Mammary epithelial cell (primary cell): ENCODE data around the gene N4BP2.

ENCODE experiments used
- EZH2 ChIP-seq: IDR thresholded peaks from 2 replicates; pipeline ENCODE4 v1.6.1; 2012; ENCODE audit warnings: low read length, inconsistent platforms, borderline replicate concordance
- TF ChIP-seq, protein P1 (sequence below), 2 donors: IDR thresholded peaks in 1 of 2; conservative IDR thresholded peaks in 1 of 2; 2 replicates each; pipeline ENCODE4 v1.5.1; 2011 to 2012; ENCODE audit warnings: inconsistent platforms in 2 of 2, low read length in 2 of 2, mild to moderate bottlenecking in 2 of 2, control low read depth in 1 of 2, low read depth in 1 of 2; ENCODE audit not compliant: insufficient read depth in 1 of 2; ENCODE audit errors: extremely low read depth in 1 of 2

DNA sequence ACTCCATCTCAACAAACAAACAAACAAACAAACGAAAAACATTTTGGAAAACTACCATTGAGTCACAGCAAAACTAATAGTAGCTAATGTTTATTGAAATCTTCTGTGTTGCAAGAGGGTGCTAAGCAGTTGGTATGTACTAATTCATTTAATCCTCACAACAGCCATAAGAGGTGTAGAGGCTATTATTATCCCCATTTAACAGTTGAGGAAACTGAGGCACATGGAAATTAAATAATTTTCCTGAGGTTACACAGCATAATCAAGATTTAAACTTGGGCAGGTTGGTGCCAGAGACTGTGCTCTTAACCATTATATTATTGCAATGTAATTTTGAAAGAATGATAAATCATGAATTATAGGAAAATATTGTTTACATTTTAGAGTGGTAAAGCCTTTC lies 122.7 kb downstream of the N4BP2 start:
- TF ChIP-seq, protein P1, sequence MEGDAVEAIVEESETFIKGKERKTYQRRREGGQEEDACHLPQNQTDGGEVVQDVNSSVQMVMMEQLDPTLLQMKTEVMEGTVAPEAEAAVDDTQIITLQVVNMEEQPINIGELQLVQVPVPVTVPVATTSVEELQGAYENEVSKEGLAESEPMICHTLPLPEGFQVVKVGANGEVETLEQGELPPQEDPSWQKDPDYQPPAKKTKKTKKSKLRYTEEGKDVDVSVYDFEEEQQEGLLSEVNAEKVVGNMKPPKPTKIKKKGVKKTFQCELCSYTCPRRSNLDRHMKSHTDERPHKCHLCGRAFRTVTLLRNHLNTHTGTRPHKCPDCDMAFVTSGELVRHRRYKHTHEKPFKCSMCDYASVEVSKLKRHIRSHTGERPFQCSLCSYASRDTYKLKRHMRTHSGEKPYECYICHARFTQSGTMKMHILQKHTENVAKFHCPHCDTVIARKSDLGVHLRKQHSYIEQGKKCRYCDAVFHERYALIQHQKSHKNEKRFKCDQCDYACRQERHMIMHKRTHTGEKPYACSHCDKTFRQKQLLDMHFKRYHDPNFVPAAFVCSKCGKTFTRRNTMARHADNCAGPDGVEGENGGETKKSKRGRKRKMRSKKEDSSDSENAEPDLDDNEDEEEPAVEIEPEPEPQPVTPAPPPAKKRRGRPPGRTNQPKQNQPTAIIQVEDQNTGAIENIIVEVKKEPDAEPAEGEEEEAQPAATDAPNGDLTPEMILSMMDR (conservative IDR thresholded peaks at IDR 0.05 in 1 of 2, IDR thresholded peaks at IDR 0.05 in 1 of 2; ENCODE audit: extremely low read depth in 1 of 2, insufficient read depth in 1 of 2, low read depth in 1 of 2, low read length in 2 of 2) = no peak
- TF ChIP-seq EZH2 = no peak
